Activated CD8-positive, alpha-beta memory T cell treated with anti-CD3 and anti-CD28 coated beads, Interleukin-2, amount 50 U/mL, for 24 hours (primary cell): ENCODE results near the gene NR2F1-AS1.
"Not testable (repeated sequence)": the region's sequence is repeated elsewhere in the genome, so short reads cannot be mapped to it uniquely, and the experiment has no call there.

Source experiments
- DNase-seq: peaks from one replicate; pipeline ENCODE4 v3.0.0-alpha.2; 2020; ENCODE audit errors: extremely low read depth

The NR2F1-AS1 gene

GRCh38 chr5:93519740-93520139 is 61.3 kb downstream of the NR2F1-AS1 start:
- DNase-seq, result no peak

GRCh38 chr5:93517828-93518227 is 63.2 kb downstream of the NR2F1-AS1 start:
- no peak for DNase-seq

- no peak for DNase-seq
Measured at GRCh38 chr5:93513298-93513697, 67.7 kb downstream of the NR2F1-AS1 start.

- DNase-seq, result no peak
Measured at GRCh38 chr5:93512799-93513198, 68.2 kb downstream of the NR2F1-AS1 start.

DNA sequence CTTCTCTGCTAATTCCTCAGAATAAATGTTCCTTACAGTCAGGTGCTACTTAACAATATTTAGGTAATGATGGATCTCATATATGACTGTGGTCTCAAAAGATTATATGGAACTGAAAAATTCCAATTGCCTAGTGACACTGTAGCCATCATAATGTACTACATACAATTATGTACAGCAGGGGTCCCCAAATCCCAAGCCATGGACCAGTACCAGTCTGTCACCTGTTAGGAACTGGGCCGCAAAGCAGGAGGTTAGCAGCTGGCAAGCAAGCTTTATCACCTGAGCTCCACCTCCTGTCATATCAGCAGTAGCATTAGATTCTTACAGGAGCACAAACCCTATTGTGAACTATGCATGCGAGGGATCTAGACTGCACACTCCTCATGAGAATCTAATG is 69.6 kb downstream of the NR2F1-AS1 start:
- DNase-seq, result no peak

- DNase-seq, result no peak
Measured at GRCh38 chr5:93510626-93511380, 70.2 kb downstream of the NR2F1-AS1 start.

DNA sequence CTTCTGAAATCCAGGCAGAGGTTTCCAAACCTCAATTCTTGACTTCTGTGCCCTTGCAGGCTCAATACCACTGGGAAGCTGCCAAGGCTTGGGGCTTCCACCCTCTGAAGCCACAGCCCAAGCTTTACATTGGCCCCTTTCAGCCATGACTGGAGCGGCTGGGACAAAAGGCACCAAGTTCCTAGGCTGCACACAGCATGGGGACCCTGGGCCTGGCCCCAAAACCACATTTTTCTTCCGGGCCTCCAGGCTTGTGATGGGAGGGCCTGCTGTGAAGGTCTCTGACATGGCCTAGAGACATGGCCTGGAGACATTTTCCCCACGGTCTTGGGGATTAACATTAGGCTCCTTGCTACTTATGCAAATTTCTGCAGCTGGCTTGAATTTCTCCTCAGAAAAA is 75.5 kb downstream of the NR2F1-AS1 start:
- not testable (repeated sequence) for DNase-seq

DNA sequence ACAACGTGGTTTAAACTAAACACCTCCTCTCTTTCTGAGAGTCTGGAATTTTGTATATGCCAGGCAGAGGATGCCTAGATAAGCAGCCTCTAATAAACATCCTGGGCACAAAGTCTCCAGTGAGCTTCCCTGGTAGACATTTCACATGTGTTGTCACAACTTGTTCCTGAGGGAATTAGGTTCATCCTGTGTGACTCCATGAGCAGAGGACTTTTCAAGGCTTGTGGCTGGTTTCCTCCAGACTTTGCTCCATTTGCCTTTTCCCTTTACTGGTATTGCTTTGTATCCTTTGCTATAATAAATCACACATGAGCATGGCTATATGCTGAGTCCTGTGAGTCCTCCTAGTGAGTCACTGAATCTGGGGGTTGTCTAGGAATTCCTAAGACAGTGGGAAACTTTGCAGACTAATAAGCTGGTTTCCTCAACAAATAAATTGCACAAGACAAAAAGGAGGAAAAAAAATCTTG is 77.4 kb downstream of the NR2F1-AS1 start:
- no peak for DNase-seq

DNA sequence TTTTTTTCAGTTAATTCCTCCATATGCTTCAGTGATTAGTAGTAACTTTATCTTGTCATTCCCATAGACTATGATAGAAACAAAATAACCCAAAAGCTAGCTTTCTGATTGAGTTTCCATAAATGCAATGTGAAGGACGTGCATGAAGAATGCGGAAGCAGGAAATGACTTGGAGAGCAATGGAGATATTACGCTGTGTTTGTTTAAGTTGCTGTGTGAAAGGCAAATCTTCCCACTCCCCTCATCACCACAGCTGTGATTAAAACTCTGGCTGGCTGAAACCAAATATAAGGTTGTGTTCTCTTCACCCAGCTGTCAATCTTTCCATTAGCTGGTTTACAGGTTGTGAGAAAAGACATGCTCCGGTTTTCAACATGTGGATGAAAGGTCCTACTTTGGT is 83.9 kb downstream of the NR2F1-AS1 start:
- DNase-seq, result no peak

DNA sequence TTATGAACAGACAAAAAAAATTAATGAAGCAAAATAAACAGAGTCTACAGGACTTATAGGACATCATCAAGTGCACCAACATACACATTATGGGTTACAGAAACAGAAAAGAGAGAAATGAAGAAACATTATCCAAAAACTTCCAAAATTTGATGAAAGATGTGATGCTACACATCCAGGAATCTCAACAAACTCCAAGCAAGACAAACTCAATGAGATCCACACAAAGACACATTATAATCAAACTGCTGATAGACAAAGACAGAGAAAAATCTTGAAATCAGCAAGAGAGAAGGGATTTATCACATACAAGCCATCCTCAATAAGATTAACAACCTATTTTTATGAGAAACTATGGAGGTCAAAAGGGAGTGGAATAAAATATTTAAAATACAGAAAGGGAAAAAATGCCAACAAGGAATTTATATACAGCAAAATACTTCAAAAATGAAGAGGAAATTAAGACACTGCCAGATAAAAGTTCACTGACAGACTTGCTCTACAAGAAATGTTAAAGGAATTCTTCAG is 101.0 kb downstream of the NR2F1-AS1 start:
- DNase-seq, result no peak

DNA sequence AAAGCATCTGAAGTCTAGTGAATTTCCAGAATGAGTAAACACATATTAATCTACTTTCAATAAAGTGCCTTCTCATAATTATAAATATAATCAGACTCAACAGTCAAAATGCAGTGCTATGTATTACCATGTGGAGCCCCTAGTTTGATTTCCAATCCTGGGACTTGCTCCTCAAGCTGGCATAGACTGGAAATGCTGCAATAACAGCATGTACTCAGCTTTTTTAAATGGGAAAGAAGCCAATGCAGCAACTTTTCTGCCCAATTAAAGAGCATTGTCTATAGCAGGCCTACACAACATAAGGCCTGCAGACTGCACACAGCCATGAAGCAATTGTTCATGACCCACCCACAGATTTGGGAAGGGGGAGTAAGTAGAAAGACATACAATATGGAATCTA is 103.2 kb downstream of the NR2F1-AS1 start:
- no peak for DNase-seq

DNA sequence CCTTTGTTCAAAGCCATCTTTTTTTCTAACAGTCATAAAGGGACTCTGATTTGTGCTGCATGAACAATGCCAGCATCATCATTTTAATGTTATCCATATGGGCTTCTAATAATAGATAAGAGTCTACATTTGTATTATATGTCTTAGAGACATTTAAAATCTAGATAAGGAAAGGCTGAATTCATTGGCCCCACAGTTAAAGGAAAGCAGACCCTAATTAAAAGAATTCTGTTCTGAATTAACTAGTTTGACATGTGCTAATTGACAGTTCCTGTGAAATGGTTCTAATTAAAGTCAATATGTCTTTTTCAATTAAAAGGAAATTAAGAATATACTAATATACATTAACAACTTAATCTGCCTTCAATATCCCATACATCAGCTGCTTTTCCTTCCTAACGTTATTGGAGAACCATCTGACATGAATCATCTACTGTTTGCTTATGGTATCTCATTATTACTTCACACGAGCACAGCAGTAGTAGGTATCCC is 104.7 kb downstream of the NR2F1-AS1 start:
- no peak for DNase-seq

DNA sequence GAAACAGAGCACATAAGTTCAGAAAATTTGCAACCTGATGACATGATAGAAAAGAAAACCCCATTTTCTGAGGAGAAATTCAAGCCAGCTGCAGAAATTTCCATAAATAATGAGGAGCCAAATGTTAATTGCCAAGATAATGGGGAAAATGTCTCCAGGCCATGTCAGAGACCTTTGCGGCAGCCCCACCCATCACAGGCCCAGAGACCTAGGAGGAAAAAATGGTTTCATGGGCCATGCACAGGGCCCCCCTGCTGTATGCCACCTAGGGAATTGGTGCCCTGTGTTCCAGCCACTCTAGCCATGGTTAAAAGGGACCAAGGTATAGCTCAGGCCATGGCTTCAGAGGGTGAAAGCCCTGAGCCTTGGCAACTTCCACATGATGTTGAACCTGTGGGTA is 118.1 kb downstream of the NR2F1-AS1 start:
- DNase-seq, result no peak

- DNase-seq, result no peak
Measured at GRCh38 chr5:93461756-93462155, 119.3 kb downstream of the NR2F1-AS1 start.

DNA sequence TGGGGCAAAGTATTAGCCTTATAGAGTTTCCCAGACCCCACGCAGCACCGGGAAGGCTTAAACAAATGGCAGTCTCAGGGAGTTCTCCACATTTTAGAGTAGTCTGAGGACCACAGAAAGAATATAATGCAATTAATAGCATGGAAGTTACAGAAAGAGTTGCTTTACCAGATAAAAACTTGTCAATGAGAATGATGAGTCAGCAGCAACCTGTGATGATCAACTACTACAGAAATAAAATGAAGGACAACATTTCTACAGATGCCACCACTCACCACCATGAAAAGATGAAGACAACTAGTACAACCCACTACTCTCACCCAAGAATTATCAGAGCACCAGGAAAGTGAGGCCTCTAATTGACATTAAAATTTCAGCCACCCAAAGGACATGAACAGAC is 120.7 kb downstream of the NR2F1-AS1 start:
- DNase-seq, result no peak

DNA sequence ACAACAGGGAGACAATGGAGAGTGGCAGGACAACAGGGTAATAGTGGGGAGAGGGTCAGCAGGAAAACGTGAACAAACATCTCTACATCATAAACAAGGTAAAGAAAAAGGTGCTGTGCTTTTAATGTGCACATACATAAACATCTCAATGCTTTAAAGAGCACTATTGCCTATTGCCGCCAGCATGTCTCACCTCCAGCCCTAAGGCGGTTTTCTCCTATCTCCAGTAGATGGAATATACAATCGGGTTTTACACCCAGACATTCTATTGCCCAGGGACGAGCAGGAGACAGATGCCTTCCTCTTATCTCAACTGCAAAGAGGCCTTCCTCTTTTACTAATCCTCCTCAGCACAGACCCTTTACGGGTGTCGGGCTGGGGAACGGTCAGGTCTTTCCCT is 124.2 kb downstream of the NR2F1-AS1 start:
- not testable (repeated sequence) for DNase-seq

DNA sequence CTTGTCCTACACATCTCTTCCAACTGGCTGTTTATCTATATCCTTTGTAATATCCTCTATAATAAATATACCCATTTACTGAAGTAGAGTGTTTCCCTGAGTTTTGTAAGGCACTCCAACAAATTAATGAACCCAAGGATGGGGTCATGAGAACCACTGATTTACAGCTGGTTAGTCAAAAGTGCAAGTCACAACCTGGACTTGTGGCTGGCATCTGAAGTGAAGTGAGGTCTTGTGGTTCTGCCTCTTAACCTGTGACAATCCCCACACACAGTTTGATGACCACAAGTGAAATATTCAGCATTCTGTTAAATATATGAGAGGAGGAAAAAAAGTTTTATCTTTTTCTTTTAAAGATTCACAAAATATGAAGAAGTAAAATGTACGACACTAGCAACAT is 126.1 kb downstream of the NR2F1-AS1 start:
- no peak for DNase-seq

- no peak for DNase-seq
Measured at GRCh38 chr5:93452255-93452654, 128.8 kb downstream of the NR2F1-AS1 start.

DNA sequence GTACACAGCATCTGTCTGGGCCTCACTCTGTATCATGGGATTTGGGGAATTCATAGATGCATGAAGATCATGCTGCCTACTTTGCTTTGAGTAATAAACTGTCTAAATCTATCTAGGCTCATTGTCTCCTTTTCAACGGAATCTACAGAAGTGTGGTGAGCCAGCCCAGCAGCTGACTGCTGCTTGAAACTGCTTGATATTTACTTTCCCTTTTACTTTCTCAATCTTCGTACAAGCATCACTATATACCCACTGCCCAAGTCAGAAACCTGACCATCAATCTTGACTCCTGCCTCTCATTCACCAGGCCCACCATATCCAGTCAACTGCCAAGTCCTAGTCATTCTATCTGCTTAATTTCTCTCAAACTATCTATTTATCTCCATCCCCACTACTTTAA is 142.9 kb downstream of the NR2F1-AS1 start:
- no peak for DNase-seq

GRCh38 chr5:93436083-93436482 is 144.9 kb downstream of the NR2F1-AS1 start:
- DNase-seq, result no peak

DNA sequence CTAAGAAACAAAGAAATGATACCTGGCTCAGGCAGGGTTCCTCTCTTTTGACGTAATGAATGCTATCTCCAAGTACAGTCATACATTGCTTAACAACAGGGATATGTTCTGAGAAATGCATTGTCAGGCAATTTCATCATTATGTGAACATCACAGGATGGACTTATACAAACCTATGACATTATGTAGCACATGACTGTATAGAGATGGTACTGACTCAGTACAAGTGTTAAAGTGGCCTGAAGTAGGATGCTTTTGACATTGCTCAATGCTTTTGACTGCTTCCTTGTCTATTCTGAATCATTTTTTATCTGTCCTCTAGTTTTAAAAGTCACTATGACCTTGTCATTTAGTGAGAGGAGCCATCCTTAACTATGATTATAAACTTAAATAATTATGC is 147.6 kb downstream of the NR2F1-AS1 start:
- DNase-seq, result no peak

GRCh38 chr5:93431250-93431649 is 149.8 kb downstream of the NR2F1-AS1 start:
- no peak for DNase-seq

- DNase-seq, result no peak
Measured at GRCh38 chr5:93430673-93431199, 150.3 kb downstream of the NR2F1-AS1 start.
